ENCODE results near the gene NHP2.
A peak's percentile ranks its signal among the peaks of the same experiment; 100 is the strongest.
"Not testable (repeated sequence)": the region's sequence is repeated elsewhere in the genome, so short reads cannot be mapped to it uniquely, and the experiment has no call there.

NHP2 gene

DNA sequence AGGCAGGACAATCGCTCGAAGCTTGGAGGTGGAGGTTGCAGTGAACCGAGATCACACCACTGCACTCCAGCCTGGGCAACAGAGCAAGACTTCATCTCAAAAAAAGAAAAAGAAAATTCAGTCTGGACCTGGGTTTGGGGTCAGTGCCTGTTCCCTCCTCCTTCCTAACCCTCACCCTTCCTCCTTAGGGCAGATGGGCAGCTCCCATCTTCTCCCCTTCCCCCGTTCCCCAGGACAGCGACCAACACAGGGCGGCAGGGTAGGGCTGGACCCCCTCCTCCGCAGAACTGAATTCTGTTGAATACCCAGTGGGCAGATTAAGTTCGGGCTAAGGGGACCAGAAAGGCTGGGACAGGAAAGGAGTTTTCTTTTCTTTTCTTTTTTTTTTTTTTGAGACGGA, 24.4 kb downstream of the NHP2 start:
- DNase-seq, result no peak

DNA sequence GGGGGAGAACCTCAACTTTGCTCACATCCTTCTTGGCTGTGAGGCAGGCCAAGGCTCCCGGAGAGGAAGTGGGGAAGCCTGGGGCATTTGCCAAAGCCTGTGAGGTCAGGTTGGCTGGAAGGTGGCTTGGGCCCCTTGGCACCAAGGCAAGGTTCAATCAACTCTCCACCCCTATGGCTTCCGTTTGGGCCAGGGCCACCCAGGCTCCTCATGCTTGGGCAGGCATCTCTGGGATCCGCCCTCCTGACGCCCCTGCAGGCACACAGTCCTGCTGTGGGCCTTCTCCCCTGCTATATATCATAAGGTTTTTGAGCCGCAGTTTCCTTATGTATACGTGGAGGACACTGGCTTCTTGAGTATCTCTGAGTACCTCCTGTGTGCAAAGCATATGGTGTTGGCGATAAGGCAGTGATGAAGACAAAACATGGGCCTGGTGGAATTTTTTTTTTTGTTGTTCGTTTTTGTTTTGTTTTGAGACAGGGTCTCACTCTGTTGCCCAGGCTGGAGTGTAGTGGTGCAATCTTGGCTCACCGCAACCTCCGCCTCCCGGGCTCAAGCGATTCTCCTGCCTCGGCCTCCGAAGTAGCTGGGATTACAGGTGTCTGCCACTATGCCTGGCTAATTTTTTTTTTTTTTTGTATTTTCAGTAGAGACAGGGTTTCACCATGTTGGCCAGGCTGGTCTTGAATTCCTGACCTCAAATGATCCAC, 26.2 kb downstream of the NHP2 start:
- DNase-seq, result not testable (repeated sequence)

DNA sequence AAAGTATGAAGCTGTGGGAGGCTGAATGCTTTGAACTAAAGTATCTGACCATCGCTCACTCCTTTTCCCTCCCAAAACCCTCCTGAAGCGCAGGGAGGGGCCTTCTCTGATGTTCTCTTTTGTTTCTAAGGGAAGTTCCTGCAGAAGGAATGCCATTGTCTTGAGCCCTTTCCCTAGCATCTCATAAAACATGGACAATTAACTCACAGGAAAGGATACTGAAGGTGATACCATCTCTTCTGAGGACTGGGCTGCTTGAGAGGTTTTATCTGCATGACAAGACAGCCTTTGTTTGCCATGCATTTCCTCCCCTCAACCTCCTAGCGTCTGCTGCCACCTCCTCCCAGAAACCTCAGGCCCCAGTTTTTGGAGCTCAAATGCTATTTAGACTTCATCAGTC, 27.1 kb downstream of the NHP2 start:
- DNase-seq, result no peak

DNA sequence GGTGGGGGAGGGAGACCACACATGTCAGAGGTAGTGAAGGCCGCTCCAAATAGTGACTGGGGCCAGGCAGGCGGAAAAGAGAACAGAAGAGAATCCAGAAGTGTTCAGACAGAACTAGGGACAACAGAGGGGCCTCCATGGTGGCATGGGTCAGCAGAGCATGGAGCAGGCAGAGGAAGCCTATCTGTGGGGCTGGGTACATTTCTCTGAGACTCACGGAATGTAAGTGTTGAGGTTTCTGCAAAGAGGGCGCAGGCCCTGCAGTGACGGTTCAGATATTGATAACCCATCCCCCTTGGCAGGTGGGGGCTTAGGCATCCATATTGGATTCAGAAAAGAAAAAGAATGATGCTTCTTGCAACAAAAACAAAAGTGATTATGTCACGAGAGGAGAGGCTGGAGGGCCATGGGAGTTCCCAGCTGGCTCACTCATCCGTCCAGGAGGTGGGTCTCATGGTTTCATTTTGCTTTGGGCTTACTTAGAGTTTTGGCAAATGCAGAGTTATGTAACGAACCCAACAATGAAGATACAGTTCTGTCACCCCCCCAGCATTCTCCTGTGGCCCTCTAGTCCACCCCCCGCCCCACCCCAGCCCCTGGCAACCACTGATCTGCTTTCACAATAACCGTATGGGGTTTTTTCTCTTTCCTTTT, 28.3 kb downstream of the NHP2 start:
- DNase-seq, result no peak

DNA sequence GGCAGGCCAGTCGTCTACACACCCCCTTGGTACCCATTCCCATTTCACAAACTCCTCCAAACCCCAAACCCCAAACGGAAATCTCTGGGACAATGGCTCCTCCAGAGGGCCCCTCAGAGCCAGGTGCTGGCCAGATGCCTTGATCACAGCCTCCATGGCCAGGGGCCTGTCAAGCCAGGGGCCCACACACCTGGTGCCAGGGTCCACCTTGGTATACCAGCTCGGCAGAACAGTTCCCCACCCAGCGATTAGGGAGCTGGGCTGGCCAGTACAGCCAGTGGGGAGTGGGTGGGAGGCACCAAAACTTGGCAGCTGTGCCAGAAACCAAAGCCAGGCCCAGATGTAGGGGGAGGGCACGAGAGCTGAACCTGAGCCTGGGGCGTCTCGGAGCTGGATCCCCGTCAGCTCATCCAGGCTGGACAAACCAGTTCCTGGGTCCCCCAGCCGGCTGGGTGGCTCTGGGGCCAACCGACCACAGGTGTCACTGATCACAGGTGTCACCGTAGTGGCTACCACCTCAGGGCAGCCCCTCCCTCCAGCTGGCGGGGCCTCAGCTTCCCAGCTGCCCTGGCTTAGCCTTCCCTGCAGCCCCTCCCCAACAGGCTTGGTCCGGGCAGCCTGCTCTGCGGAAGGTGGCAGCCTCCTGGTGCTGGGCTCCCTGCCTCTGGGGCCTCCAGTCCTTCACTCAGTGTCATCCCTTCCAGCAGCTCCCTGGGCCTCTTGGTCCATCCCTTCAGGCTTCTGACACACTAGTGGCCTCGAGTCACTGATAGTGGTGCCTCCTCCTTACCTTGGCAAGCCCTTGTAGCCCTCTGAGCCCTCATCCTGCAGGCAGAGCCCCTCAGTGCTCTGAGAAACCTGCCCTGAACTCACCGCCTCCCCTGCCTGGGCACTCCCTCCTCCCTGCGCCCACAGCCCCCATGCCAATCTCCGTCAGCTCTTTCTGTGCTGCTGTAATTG, 29.4 kb downstream of the NHP2 start:
- no peak for DNase-seq

DNA sequence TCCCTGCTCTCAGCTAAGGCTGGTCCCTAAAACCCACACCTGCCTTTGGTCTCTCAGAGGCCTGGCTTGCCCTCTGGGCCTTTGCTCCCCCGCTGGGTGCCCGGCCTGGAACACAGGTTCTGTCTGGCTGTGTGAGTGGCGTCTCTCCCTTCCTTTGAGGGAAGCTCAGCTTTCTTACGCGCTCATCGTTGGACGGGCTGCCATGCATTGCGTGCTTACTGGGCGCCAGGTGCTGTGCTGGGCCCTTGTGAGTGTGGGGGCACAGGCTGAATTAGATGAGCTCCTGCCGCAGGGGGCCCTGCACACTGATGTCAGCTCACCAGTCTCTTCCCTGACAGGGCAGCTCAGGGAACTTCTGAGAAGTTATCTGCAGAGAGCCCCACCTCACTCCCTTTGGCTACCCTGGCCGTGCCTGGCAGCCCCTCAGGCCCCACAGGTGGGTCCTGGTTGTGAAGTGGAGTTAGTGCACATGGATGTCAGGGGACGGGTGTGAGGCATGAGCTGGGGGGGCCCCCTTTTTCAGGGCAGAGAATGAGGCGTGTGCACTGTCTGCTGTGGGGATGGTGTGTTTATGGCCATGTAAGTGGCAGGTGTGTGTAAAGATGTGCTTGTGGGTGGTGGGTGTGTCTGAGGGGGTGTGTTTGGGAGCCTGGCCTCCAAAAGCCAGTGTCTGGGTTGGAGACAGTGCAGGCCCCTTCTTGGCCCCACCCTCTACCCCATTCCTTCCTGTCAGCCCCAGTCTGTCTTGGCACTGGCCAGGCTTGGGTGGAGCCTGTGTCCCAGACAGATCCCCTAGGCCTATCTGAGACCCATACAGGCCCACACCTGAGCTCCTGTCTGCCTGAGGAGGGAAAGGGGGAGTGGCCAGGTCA, 30.4 kb downstream of the NHP2 start:
- DNase-seq, result no peak

DNA sequence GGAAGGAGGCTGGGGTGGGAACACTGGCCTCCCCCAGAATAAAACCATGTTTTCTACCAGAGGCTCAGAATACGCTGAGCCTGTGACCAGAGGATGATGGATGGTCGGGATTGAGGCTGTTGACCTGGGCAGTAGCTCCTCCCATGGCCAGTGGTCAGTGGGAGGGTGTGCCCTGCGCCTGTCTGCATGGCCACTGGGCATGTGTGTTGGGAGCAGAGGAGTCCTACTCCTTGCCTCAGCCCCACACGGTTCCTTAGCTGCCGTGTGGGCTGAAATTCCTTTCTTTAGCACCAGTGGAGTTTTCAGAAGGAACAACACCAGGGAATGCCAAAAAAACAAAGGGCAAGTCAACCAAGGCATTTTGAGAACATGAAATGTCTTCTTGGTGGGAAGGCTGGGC, 31.3 kb downstream of the NHP2 start:
- DNase-seq, result no peak

DNA sequence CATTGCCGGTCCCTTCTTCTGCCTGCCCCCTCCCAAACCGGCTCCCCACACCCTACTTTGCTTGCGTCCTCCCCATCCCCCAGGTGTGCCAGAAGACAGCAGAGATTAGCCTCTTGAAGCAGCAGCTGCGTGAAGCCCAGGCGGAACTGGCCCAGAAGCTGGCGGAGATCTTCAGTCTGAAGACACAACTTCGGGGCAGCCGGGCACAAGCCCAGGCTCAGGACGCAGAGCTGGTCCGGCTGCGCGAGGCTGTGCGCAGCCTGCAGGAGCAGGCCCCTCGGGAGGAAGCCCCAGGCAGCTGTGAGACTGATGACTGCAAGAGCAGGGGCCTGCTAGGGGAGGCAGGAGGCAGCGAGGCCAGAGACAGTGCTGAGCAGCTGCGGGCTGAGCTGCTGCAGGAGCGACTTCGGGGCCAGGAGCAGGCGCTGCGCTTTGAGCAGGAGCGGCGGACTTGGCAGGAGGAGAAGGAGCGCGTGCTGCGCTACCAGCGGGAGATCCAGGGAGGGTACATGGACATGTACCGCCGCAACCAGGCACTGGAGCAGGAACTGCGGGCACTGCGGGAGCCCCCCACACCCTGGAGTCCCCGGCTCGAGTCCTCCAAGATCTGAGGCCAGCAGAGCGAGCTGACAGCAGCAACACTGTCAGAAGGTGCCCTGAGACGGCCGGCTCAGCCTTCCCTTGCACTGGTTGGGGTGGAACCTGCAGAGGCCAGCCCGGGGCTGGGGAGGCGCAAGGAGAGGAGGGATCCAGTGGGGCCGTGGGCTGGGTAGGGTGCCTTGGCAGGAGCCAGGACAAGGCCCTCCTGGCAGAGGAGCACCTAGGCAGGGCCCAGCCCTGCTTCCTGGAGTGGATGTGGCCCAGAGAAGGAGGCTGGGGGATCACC, 32.1 kb downstream of the NHP2 start:
- DNase-seq, result no peak

DNA sequence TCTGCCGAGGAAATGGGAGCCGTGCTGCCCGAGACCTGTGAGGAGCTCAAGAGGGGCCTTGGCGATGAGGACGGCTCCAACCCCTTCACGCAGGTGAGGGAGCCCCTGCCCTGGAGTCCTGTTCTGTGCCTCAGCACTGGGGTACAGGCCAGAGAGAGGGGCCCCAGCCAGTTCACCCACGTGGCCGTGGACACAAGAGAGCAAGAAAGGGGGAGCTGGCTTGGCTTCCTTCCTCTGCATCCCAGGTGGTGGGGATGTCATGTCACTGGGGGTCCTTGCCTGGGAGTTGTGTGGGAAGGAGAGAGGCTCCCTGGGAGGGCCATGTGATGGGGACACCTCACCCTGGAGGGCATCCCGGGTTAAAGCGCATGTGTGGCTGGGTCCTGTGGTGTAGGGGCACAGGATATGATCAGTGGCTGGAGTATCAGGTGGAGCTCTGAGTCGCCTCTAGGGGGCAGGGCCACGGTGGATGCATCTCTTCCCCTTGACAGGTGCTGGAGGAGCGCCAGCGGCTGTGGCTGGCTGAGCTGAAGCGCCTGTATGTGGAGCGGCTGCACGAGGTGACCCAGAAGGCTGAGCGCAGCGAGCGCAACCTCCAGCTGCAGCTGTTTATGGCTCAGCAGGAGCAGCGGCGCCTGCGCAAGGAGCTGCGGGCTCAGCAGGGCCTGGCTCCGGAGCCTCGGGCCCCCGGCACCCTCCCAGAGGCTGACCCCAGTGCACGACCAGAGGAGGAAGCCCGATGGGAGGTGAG, 32.9 kb downstream of the NHP2 start:
- DNase-seq, result peak; percentile 46

DNA sequence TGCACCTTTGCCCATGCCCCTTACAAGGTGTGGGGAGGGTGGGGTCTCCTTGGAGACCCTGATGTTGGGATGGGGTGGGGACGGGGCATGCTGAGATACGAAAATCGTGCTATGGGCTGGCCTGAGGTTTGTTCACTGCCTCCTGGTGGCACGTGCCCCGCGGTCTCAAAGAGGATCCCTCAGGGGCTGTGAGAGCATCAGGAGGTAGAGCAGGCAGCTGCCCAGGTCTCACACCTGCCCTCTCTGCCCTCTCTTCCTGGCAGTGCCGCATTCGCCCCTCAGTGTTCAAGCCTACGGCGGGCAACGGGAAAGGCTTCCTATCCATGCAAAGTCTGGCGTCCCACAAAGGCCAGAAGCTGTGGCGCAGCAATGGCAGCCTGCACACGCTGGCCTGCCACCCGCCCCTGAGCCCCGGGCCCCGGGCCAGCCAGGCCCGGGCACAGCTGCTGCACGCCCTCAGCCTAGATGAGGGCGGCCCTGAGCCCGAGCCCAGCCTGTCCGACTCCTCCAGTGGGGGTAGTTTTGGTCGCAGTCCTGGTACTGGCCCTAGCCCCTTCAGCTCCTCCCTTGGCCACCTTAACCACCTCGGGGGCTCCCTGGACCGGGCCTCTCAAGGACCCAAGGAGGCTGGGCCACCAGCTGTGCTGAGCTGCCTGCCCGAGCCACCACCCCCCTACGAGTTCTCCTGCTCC, 33.6 kb downstream of the NHP2 start:
- DNase-seq, result no peak

DNA sequence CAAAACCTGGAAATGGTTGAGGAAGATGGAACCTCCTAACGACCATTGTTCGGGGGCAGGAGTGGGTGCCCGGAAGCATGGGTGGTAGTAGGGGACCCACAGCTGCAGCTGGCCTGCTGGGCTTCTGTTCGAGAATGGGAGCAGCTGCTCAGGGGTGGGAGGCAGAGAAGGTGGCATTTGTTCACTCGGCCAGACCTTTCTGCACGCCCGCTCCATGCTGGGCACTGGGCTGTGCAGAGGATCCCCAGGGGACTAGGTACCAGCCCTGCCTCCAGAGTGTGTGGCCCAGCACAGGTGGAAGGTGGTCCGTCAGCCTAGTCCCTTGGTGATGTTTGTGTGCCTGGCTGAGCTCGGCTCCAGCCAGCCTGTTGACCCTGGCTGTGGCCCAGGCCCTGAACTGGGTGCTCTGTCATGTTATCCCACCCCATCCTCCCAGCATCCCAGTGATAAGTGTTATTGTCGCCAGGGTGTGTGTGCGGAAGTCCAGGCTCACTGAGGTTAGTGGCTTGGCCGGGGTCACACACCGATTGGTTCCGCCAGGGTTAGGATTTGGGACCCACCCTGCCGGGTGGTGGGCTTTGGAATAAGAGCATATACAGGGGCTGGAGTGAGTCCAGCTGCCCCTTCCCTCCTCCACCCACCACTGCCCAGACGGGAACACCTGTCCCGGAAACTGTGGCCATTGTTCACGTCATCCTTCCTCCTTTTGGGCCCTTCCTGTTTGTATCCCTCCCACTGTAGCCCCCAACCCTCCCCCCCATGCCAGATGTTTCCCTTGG, 35.6 kb downstream of the NHP2 start:
- DNase-seq, result no peak

DNA sequence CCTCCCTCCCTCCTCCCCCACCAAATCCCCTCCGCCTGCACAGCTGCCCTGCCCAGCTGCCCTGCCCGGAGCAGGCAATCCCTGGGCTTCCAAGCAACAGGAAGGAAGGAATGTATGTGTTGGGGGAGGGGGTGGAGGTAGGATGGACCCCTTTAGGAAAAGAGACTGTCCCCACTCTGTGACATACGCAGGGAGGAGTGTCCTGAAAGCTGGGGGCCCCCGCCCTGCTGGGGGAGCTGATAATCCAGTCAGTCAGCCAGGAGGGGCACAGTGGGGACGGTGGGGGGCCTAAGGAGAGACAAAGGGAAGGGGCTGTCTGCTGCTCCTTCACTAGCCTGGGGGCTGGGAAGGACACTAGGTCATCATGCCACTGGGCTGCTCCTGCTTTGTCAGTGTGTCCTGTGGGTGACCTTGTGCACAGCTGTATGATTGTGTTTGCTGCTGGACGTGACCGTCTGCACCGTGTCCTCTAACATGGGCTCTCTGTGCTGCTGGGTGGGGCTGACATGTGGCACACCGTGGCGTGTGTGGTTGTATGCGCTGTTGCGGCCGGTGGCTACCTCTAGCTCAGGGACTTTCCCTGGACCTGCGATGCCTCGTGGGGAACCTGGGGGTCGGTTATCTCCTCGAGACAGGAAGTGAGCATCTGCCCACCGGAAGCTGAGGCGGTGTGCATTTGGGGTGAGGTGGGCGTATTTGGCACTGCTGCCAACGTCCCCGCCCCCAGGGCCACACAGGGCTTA, 37.4 kb downstream of the NHP2 start:
- no peak for DNase-seq

DNA sequence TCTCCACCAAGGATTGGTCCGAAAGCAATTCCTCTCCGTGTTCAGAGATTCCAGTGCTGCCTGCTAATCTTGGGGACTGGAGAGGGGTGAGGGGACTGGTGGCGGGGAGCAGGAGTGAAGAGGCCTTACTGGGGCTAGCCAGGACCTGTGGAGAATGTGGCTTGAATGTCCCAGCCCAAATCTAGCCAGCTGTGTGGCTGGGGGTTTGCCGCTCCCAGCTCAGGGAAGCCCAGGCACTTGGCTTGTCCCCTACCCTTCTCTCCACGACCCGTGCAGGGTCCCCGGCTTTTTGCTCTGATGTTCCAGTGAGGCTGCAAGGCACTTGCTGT, 37.9 kb downstream of the NHP2 start:
- no peak for DNase-seq

DNA sequence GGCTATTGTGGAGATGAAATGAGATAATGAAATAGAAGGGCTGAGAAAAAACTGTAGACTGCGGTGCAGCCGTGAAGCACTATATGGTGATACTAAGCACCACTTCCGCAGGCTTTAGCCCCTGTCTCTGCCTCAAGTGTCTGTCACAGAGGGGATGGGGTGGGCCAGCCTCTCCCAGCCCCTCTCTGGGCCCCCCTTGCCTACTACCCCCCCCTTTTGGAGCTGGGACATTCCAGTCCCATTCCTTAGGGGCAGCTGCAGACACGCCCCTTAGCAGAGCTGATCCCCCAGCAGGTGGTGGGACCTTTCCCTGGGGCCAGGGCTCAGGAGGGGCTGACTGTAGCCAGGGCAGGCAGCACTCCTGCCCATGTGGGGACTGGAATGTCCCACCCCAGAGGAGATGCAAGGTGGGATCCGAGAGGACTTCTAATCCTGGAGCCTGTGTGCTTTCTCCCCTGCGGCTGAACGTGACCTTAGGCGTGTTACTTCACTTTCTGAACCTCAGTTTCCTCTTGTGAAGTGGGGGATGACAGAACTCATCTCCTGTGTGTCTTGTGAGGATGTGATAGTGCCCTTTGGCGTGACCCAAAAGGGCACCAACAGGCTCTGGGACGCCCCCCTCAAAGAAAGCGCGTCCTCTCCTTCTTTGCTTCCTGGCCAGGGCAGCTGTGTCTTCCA, 38.4 kb downstream of the NHP2 start:
- DNase-seq, result no peak

DNA sequence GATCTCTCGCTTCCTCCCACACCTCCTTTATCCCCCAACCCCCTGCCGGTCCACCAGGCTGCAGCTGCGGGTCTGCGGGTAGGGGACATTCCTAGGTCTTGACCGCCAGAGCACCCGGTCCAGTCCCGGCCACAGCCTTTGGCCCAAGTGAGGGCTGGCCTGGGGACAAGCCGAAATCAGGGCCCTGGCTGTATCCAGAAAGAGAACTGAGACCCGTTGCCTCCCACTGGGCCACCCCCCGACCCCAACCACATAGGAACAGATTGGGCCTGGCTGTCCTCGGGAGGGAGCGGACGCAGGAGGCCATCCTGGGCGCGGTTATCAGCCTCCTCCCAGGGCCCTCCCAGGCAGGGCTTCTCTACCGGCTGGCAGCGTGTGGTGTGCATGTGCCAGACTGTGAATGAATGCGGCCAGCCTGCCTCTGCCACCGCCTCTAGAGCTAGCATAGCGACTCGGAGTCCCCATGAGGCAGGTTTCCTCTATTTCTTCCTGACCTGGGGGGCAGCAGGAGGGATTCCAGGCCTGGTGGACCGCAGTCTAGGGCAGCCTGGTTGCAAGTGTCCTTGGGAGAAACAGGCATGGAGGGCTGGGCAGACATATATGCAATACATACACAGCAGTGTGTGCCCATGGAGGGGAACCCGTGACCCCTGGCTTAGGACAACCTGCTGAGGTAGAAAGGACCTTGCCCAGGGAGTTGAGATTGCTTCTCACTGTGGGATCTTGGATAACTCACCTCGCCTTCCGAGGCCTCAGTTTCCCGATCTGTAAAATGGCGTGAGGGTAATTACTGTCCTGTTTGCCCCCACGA, 39.2 kb downstream of the NHP2 start:
- no peak for DNase-seq

DNA sequence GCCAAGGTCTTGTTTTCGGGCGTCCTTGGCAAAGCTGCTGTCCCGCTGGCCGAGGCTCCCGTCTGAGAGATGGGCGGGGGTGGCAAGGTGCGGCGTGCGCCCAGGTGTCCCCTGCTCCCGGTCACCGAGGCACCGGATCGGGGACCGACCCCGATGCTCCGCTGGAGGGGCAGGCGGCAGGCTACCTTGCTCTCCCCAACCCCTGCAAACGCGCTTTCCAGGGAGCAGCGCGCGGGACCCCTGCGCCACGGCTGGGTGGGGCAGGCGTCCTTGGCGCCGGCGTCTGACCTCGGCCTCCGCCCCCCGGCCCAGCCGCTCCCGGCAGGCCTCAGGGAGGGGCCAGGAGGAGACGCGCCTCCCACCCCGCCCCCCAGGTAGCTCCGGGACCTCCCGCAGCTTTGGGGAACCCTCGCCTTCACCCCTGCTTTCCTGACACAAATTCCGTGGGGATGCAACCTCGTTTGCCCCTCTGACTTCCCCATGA, 39.8 kb downstream of the NHP2 start:
- DNase-seq, result no peak

DNA sequence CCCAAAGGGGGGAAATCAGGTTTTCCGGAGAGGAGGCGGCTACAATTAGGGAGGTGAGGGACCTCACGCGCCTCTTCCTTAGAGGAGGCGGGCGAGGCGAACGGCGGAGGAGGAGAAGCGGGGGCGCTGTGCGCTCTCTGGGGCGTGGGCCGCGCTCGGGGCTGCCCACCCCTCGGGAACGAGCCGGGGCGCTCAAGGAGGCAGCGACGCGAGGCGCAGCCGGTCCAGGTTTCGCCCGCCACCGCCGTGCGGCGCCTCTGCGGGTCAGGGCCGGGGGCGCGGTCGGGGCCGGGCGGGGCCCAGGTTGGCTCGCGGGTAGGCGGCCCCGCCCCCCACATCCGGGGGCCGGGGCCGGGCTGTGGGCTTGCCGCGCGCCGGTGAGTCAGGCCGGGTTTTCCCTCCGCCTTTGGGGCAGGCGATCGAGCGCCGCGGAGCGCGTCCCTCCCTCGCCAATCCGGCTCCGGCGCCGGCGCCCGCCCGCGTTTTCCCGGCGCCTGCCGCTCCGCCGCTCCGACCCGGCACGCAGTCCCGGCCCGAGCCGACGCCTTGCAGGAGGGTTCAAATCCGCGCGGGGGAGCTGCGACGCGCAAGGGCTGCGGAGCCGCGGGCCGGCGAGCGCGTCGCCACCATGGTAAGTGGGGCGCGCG, 40.4 kb downstream of the NHP2 start, which contains the start of gene N4BP3:
Gene N4BP3 (plus strand): TSS at position 392 of the 647 bp plus-strand sequence. CDS start 6,052 bp downstream, outside the sequence.
- peak; percentile 57 for DNase-seq

Measured in kidney glomerular epithelial cell (primary cell).